Measurements from ENCODE around the gene CDK7. TPM values are rescaled to one million over a fixed set of nuclear protein-coding genes. Genes with fewer than 3 reads are reported as not detected.

CDK7 gene
- total and polyA plus RNA-seq, 9 of the 15 experiments (the other 6 are each of a cell fraction or from before 2014, with no cell fraction given) = 41.7 to 143 (median 65.3) TPM

- TF ChIP-seq RBBP5 (IDR thresholded peaks at IDR 0.05; ENCODE audit: borderline replicate concordance, insufficient read depth, low read length, poor library complexity, severe bottlenecking) = peak; percentile 97
- TF ChIP-seq, protein P1, sequence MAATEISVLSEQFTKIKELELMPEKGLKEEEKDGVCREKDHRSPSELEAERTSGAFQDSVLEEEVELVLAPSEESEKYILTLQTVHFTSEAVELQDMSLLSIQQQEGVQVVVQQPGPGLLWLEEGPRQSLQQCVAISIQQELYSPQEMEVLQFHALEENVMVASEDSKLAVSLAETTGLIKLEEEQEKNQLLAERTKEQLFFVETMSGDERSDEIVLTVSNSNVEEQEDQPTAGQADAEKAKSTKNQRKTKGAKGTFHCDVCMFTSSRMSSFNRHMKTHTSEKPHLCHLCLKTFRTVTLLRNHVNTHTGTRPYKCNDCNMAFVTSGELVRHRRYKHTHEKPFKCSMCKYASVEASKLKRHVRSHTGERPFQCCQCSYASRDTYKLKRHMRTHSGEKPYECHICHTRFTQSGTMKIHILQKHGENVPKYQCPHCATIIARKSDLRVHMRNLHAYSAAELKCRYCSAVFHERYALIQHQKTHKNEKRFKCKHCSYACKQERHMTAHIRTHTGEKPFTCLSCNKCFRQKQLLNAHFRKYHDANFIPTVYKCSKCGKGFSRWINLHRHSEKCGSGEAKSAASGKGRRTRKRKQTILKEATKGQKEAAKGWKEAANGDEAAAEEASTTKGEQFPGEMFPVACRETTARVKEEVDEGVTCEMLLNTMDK (IDR thresholded peaks at IDR 0.05; ENCODE audit: borderline replicate concordance, insufficient read depth, low read depth, low read length, poor library complexity, severe bottlenecking) = no peak
- peak; percentile 83 for TF ChIP-seq ETV1 (tag; conservative IDR thresholded peaks at IDR 0.05; ENCODE audit: low read depth)
- no peak for TF ChIP-seq MYC (IDR thresholded peaks at IDR 0.05; ENCODE audit: low read depth, low read length)
- TF ChIP-seq MYC (CRISPR knock-in tag; IDR thresholded peaks at IDR 0.05; ENCODE audit: borderline replicate concordance, low read depth) = no peak
- TF ChIP-seq, protein P2, sequence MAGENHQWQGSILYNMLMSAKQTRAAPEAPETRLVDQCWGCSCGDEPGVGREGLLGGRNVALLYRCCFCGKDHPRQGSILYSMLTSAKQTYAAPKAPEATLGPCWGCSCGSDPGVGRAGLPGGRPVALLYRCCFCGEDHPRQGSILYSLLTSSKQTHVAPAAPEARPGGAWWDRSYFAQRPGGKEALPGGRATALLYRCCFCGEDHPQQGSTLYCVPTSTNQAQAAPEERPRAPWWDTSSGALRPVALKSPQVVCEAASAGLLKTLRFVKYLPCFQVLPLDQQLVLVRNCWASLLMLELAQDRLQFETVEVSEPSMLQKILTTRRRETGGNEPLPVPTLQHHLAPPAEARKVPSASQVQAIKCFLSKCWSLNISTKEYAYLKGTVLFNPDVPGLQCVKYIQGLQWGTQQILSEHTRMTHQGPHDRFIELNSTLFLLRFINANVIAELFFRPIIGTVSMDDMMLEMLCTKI (IDR thresholded peaks at IDR 0.05; ENCODE audit: partially characterized antibody) = no peak
- TF ChIP-seq NFE2 (IDR thresholded peaks at IDR 0.05; ENCODE audit: low read depth) = peak; percentile 80
- TF ChIP-seq, protein P3, sequence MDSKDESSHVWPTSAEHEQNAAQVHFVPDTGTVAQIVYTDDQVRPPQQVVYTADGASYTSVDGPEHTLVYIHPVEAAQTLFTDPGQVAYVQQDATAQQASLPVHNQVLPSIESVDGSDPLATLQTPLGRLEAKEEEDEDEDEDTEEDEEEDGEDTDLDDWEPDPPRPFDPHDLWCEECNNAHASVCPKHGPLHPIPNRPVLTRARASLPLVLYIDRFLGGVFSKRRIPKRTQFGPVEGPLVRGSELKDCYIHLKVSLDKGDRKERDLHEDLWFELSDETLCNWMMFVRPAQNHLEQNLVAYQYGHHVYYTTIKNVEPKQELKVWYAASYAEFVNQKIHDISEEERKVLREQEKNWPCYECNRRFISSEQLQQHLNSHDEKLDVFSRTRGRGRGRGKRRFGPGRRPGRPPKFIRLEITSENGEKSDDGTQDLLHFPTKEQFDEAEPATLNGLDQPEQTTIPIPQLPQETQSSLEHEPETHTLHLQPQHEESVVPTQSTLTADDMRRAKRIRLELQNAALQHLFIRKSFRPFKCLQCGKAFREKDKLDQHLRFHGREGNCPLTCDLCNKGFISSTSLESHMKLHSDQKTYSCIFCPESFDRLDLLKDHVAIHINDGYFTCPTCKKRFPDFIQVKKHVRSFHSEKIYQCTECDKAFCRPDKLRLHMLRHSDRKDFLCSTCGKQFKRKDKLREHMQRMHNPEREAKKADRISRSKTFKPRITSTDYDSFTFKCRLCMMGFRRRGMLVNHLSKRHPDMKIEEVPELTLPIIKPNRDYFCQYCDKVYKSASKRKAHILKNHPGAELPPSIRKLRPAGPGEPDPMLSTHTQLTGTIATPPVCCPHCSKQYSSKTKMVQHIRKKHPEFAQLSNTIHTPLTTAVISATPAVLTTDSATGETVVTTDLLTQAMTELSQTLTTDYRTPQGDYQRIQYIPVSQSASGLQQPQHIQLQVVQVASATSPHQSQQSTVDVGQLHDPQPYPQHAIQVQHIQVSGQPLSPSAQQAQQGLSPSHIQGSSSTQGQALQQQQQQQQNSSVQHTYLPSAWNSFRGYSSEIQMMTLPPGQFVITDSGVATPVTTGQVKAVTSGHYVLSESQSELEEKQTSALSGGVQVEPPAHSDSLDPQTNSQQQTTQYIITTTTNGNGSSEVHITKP (IDR thresholded peaks at IDR 0.05; ENCODE audit: partially characterized antibody) = peak; percentile 50
- no peak for TF ChIP-seq ATF1 (CRISPR knock-in tag; IDR thresholded peaks at IDR 0.05)
- TF ChIP-seq ATF1 (tag; IDR thresholded peaks at IDR 0.05) = peak; percentile 90
- TF ChIP-seq HDAC2 (IDR thresholded peaks at IDR 0.05) = peak; percentile 99
- no peak for TF ChIP-seq ZNF586 (CRISPR knock-in tag; conservative IDR thresholded peaks at IDR 0.05)
- TF ChIP-seq CBFB (CRISPR knock-in tag; IDR thresholded peaks at IDR 0.05) = no peak
- peak; percentile 66 to 95 (median 85) for TF ChIP-seq YY1 (IDR thresholded peaks at IDR 0.05; ENCODE audit: borderline replicate concordance in 1 of 3, control insufficient read depth in 1 of 3, extremely low read depth in 1 of 3, insufficient read depth in 3 of 3, insufficient read length in 1 of 3, insufficient replicate concordance in 2 of 3, low read depth in 1 of 3, low read length in 2 of 3)
- TF ChIP-seq, protein P4, sequence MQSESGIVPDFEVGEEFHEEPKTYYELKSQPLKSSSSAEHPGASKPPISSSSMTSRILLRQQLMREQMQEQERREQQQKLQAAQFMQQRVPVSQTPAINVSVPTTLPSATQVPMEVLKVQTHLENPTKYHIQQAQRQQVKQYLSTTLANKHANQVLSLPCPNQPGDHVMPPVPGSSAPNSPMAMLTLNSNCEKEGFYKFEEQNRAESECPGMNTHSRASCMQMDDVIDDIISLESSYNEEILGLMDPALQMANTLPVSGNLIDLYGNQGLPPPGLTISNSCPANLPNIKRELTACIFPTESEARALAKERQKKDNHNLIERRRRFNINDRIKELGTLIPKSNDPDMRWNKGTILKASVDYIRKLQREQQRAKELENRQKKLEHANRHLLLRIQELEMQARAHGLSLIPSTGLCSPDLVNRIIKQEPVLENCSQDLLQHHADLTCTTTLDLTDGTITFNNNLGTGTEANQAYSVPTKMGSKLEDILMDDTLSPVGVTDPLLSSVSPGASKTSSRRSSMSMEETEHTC (IDR thresholded peaks at IDR 0.05) = peak; percentile 50; the same call in 1 of the 2 replicates
- TF ChIP-seq NFE2L1 (tag; IDR thresholded peaks at IDR 0.05; ENCODE audit: borderline replicate concordance, low read depth) = no peak
- TF ChIP-seq SPI1 (IDR thresholded peaks at IDR 0.05; ENCODE audit: borderline replicate concordance, low read depth, low read length) = peak; percentile 90
These were observed at the start of gene CDK7 (continued) for GRCh38 chr5:69234457-69235268.

All from K562 (cell line).